Heart left ventricle (tissue), 16 donors: ENCODE results near the gene ZNF683. TPM values are rescaled to one million over a fixed set of nuclear protein-coding genes. Genes with fewer than 3 reads are reported as not detected.
A peak's percentile ranks its signal among the peaks of the same experiment; 100 is the strongest.

Source experiments
- ATAC-seq, 4 donors: fragments of 200-7000 bp; cut with Tn5 transposase; one replicate each; pipeline ENCODE4 v1.9.1; 2020 to 2022; ENCODE audit warnings: moderate library complexity in 4 of 4, mild to moderate bottlenecking in 3 of 4, moderate number of reproducible peaks in 1 of 4
- DNase-seq, 5 donors: peaks; one replicate each; pipeline ENCODE4 v3.0.0-alpha.2; 2020
- H3K27ac ChIP-seq, 12 donors: fragments of 200-600 bp; sonication (generic) in 4 of 12; one replicate each; pipeline versions ENCODE4 v1.5.0 to v1.8.0; 2016 to 2022; ENCODE audit warnings: mild to moderate bottlenecking in 2 of 12
- H3K27me3 ChIP-seq, 9 donors: fragments of 200-600 bp; sonication (generic) in 2 of 9; one replicate each; pipeline versions ENCODE4 v1.5.1 to v1.8.0; 2016 to 2022; ENCODE audit warnings: mild to moderate bottlenecking in 3 of 9
- H3K36me3 ChIP-seq, 9 donors: fragments of 200-600 bp; sonication (generic) in 2 of 9; one replicate each; pipeline versions ENCODE4 v1.5.0 to v1.8.0; 2018 to 2022; ENCODE audit warnings: mild to moderate bottlenecking in 2 of 9
- H3K4me1 ChIP-seq, 12 donors: fragments of 200-600 bp; sonication (generic) in 4 of 12; one replicate each; pipeline versions ENCODE4 v1.5.0 to v1.8.0; 2016 to 2022; ENCODE audit warnings: mild to moderate bottlenecking in 3 of 12
- H3K4me3 ChIP-seq, 12 donors: fragments of 200-600 bp; sonication (generic) in 4 of 12; one replicate each; pipeline versions ENCODE4 v1.5.0 to v1.8.0; 2017 to 2022; ENCODE audit warnings: mild to moderate bottlenecking in 9 of 12, moderate library complexity in 4 of 12
- H3K9me3 ChIP-seq, 12 donors: fragments of 200-600 bp; sonication (generic) in 4 of 12; one replicate each; pipeline versions ENCODE4 v1.5.0 to v1.8.0; 2016 to 2022; ENCODE audit warnings: mild to moderate bottlenecking in 1 of 12
- CTCF ChIP-seq, 12 donors: fragments of 200-600 bp; sonication (generic) in 4 of 12; IDR thresholded peaks; one replicate each; pipeline versions ENCODE4 v1.5.0 to v1.8.0; 2018 to 2022; ENCODE audit warnings: antibody characterized with exemption in 12 of 12, mild to moderate bottlenecking in 5 of 12
- POLR2A ChIP-seq, 2 donors: fragments of 450-650 bp; IDR thresholded peaks; one replicate each; pipeline ENCODE4 v1.6.1; 2017; ENCODE audit warnings: antibody characterized with exemption in 2 of 2, mild to moderate bottlenecking in 2 of 2, moderate library complexity in 2 of 2
- WGBS, 4 donors: extraction: QIAGEN DNeasy Blood & Tissue Kit in 2 of 4; methylation state at CpG; one replicate each; pipeline versions ENCODE4 v1.1.5 to v1.1.7; 2013 to 2018; 5-methylcytosine and 5-hydroxymethylcytosine counted together
- intact Hi-C, 10 donors: fragments of 100-400 bp; cut with DNase I; formaldehyde crosslinking; loops; one replicate each; pipeline versions ENCODE4 v1.11.1 to v1.14.2; 2022
- polyA plus RNA-seq, 2 donors: library from polyadenylated mRNA; stranded (reverse); fragments of 200-250 nt; gene quantifications; one replicate each; pipeline ENCODE4 v1.2.3, GENCODE V29; 2013
- total RNA-seq, 9 donors: library from RNA; depleted of rRNA in 2 of 9; stranded (reverse); fragments of >200 nt in 2 of 9; fragmentation: NEBNext Ultra II Directional in 3 of 9; extraction: Animal tissue kit (Norgen Biotek cat#: 25700) in 3 of 9; gene quantifications; one replicate each; pipeline versions ENCODE4 v1.1.0 to v1.2.4, GENCODE V29; 2016 to 2023
- donor health status: ischemic (EF 13 %, LVEDD 7.1; RV severe dilation, severe dysfunction).
- donor health status: healthy with polysubstance abuse.
- donor health status: DM: no; HTN: yes; CAD: no.
- donor health status: DM: no; HTN: no; CAD: no.
- donor health status: ischemic (EF 25% LVEDD 6.9; RV normal size, moderate dysfunction).
- donor health status: ischemic (EF 25% LVEDD 5.7; RV mildly dilated, moderate dysfunction).
- donor health status: healthy.
- donor health status: DM: yes; HTN: yes; CAD: no.
- donor health status: ischemic (EF 35%, LVEDD 5.7; RV mildly dilated, moderate dysfunction).
- donor health status: nonischemic (EF 11% LVEDD 7.7; RV severe dilation, severe dysfunction).
- donor health status: DM: yes; HTN: yes; CAD: no.
- donor health status: PGD.
- donor health status: ischemic (EF 29% LVEDD 5.4; RV normal size, mild dysfunction).
- donor health status: nonischemic (EF 23%, LVEDD 6.1; RV moderate dilation, normal function).

ZNF683 gene
- total and polyA plus RNA-seq, 11 donors, result 0.04 to 1.2 (median 0.38) TPM; not detected in 7

- Histone ChIP-seq H3K36me3 (no peaks in the 10 kb centered on the region), H3K4me3 (no peak overlapping the region), H3K9me3 (no peaks in the 10 kb centered on the region), H3K4me1 (peaks cover 0 to 14% (median 0%) of the 10 kb centered on the region in 12 donors), H3K27ac (no peak overlapping the region), H3K27me3 (peaks cover 0 to 33% (median 7%) of the 10 kb centered on the region in 9 donors)
- intact Hi-C loops, result no loop called here
- 90 to 100% (median 94%) methylated on average over 1 to 6 of the region's 6 CpGs for WGBS, 4 donors
- TF ChIP-seq CTCF (IDR thresholded peaks at IDR 0.05) (no peak), POLR2A (IDR thresholded peaks at IDR 0.05) (no peak)
- DNase-seq, result no peak
- no peak for ATAC-seq
Measured at GRCh38 chr1:26367441-26367840, 5.1 kb downstream of the ZNF683 start.

GRCh38 chr1:26364956-26365355, 7.6 kb downstream of the ZNF683 start:
- Histone ChIP-seq H3K4me1 (peaks cover 0 to 17% (median 7%) of the 10 kb centered on the region in 12 donors), H3K27me3 (peaks cover 14 to 50% (median 23%) of the 10 kb centered on the region in 9 donors), H3K27ac (no peak overlapping the region), H3K36me3 (no peaks in the 10 kb centered on the region), H3K4me3 (no peak overlapping the region), H3K9me3 (no peaks in the 10 kb centered on the region)
- peak in 1 of 5 donors; percentile 3 for DNase-seq
- ATAC-seq, result peak in 1 of 4 donors; percentile 23
- intact Hi-C loops, result loop anchor here in 3 of 10 donors (5.0 kb wide), 4 partner anchors 78 to 258 kb away; partner anchors contain the start of gene SH3BGRL3 (in 1 of the 3)
- no peak for TF ChIP-seq POLR2A (IDR thresholded peaks at IDR 0.05)
- TF ChIP-seq CTCF (IDR thresholded peaks at IDR 0.05), result no peak
- 30 to 42% (median 35%) methylated on average over 7 to 9 of the region's 9 CpGs for WGBS, 4 donors

GRCh38 chr1:26363549-26364448, 8.8 kb downstream of the ZNF683 start:
- Histone ChIP-seq H3K36me3 (no peaks in the 10 kb centered on the region), H3K9me3 (no peaks in the 10 kb centered on the region), H3K4me3 (no peak overlapping the region), H3K4me1 (peaks cover 0 to 19% (median 8%) of the 10 kb centered on the region in 12 donors), H3K27me3 (peaks cover 17 to 57% (median 28%) of the 10 kb centered on the region in 9 donors), H3K27ac (no peak overlapping the region)
- WGBS, 4 donors, result 30 to 38% (median 34%) methylated on average over 25 to 26 of the region's 26 CpGs
- peak; percentile 50 to 80 (median 71) for ATAC-seq
- intact Hi-C loops, result loop anchor here in 3 of 10 donors (5.0 kb wide), 4 partner anchors 76 to 256 kb away; partner anchors contain the start of gene SH3BGRL3 (in 1 of the 3)
- peak; percentile 70 to 89 (median 78) for DNase-seq
- peak; percentile 65 to 94 (median 86) for TF ChIP-seq CTCF (IDR thresholded peaks at IDR 0.05)
- no peak for TF ChIP-seq POLR2A (IDR thresholded peaks at IDR 0.05)

GRCh38 chr1:26362331-26362730, 10.2 kb downstream of the ZNF683 start:
- no peak for ATAC-seq
- TF ChIP-seq POLR2A (IDR thresholded peaks at IDR 0.05), result no peak
- TF ChIP-seq CTCF (IDR thresholded peaks at IDR 0.05), result no peak
- H3K9me3 ChIP-seq, result no peaks in the 10 kb centered on the region
- intact Hi-C loops, result loop anchor here in 3 of 10 donors (5.0 kb wide), 4 partner anchors 75 to 255 kb away; partner anchors contain the start of gene SH3BGRL3 (in 1 of the 3)
- peaks cover 17 to 63% (median 34%) of the 10 kb centered on the region in 9 donors for H3K27me3 ChIP-seq
- H3K4me3 ChIP-seq, result no peak overlapping the region
- no peak for DNase-seq
- 82 to 93% (median 90%) methylated on average over 3 of the region's 3 CpGs for WGBS, 4 donors
- H3K27ac ChIP-seq, result no peak overlapping the region
- H3K36me3 ChIP-seq, result no peaks in the 10 kb centered on the region
- H3K4me1 ChIP-seq, result peaks cover 0 to 19% (median 8%) of the 10 kb centered on the region in 12 donors
